Measurements from ENCODE around the gene ITCH.
"Not testable (repeated sequence)": the region's sequence is repeated elsewhere in the genome, so short reads cannot be mapped to it uniquely, and the experiment has no call there.

Gene ITCH

DNA sequence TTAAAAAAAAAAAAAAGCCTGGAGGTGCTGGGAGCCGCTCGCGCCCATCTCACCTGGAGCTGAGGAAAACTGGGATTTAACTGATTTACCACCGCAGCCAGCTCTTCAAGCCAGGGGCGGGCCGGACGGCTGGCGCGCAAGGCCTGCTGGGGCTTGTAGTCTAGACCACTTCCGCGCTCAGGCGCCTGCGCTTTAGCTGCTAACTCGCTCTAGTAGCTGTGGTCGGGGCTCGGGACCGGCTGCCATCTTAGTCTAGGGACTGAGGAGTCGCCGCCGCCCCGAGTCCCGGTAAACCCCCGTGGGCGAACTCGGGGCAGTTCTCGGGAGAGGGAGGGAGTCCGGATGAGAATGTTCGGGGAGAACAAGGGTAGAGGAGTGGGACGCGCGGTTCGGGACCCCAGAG lies at the start of gene ITCH:
ITCH (plus strand) TSS at position 212 of the 403 bp plus-strand sequence. CDS start 30,539 bp downstream, outside the sequence.
- DNase-seq (ENCODE audit: low spot score), result peak; percentile 97

DNA sequence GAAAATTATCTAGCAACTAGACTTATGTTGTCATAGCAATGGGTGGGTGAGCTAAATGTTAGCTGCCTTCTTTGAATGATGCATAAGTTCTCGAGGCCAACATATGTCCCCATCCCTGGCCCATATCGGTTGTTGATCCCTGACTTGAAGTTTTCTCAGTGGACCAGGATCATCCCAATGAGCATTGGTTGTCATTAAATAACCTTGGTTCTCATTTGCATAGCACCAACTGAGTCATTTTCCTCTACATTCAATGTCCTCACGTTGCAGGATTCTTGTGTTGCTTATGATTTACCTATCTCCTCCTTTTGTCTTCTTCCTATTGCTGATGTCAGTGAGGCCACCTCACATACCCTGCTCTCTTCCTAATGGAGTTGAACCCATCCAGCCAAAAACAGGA lies 47.8 kb upstream of the ITCH start:
- no peak for DNase-seq (ENCODE audit: low spot score)

DNA sequence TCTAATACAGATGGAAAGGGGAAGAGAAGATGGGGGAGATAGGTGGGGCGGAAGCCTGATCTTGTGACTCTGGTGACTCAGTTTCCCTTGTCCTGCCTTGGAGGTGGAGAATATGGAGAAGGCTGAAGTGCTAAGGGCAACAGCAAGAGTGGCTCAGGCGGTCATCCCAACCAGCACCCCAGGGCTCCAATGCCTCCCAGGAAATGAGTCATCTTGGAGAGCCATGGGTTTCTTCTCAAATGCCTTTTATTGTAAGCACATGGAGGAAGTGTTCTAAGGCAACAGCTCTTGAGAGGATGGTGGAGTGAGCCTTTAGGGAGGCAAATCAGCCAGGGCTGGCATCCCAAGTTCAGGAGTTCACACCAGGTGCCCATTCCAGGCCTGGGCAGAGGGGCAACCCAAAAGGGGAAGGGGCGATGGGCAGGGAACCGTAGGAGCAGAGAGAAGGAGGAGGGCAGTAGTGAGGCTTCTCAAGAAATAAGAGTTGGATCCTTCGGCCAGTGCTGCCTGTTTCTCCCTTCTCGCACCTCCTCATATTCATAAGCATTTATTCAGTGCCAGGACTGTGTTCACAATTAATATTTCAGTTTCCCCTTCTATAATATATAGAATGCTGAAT lies 46.8 kb upstream of the ITCH start:
- DNase-seq (ENCODE audit: low spot score), result no peak

DNA sequence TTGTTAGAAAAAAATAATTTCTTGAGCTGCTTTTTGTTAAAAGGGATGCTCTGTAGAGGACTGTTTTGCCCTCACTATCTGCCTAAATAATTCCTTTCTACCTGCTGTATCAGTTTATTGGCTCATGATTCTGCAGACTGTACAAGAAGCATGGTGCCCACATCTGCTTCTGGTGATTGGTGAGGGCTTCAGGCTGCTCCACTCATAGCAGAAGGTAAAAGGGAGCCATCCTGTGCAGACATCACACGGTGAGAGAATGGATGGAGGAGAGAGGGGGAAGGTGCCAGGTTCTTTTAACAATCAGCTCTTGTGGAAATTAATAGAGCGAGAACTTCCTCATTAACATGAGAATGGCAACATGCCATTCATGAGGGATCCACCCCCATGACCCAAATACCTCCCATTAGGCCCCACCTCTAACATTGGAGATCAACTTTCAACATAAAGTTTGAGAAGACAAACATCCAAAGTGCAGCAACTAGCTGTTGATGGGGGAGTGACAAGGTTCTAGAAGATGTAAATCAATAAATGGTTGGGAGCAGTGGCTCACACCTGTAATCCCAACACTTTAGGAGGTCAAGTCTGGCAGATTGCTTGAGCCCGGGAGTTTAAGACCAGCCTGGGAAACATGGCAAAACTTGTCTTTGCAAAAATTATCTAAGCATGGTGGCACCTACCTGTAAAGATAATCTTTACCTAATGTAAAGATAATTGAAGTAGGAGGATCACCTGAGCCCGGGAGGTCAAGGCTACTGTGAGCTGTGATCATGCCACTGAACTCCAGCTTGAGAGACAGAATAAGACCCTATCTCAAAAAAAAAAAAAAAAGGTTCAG lies 44.2 kb upstream of the ITCH start:
- DNase-seq (ENCODE audit: low spot score), result no peak

DNA sequence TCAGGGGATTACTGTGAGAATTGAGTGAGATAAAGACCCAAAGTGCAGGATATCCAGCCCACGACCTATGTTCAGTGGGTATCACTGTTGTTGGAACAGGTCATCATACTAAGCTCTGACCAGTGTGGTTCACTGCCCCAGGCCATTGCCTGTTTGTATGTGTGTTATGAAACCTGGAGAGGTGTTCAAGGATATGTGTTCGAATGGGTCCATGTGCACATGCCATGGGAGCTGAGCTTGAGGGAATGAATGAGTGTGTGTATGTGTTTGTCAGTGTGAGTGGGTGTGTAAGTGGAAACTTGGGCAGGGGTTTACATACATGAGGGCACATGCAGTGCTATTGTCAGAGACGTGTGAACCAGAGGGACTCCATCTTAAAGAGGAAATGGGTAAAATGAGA lies 42.2 kb upstream of the ITCH start:
- DNase-seq (ENCODE audit: low spot score), result no peak

DNA sequence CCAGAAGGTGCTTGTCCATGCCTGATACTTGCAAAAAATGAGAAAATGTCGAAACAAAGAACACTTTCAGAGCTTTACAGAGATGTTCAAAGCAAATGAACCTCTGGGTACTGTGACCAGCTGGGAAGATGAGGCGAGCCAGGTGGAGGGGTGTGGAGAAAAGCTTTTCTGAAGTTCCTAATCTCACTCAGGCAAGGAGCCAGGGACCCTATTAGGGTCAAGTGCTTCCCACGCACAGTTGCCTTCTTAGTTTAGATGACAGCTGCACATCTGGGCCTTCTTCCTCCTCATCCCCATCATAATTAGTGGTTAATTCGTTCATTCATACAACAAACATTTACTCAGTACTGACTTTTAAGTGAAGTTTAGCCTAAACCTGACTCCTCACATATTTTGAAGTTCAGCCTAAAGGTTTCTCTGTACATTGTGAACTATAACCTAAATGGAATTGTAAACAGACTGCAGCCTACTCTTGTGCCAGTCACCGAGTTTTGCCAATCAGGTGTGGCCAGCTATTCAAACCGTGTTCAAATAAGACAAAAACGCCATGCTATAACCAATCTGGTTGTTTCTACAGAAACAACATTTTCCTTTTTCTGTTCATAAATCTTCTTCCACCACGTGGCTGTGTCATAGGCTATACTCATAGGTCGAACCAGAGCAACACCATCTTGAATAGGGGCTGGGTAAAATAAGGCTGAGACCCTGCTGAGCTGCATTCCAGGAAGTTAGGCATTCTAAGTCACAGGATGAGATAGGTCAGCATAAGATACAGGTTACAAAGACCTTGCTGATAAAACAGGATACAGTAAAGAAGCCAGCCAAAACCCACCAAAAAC lies 40.6 kb upstream of the ITCH start:
- no peak for DNase-seq (ENCODE audit: low spot score)

DNA sequence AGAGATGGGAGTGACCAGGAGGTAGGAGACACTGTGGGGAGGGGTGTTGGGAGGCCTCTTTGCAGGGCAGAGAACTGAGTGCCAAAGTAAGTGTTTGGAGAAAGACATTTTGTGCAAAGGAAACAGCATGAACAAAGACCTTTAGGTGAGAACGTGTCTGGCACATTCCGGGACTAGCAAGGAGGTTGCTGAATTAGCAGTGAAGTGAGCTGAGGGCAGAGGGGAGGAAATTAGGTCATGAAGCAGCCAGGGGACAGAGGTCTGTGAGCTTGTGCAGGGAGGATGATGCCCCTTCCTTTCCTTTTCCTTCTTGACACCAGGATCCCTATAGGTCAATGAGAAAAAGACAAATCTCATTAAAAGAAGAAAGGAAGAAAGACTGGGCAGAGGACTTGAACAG lies 38.5 kb upstream of the ITCH start:
- DNase-seq (ENCODE audit: low spot score), result no peak

DNA sequence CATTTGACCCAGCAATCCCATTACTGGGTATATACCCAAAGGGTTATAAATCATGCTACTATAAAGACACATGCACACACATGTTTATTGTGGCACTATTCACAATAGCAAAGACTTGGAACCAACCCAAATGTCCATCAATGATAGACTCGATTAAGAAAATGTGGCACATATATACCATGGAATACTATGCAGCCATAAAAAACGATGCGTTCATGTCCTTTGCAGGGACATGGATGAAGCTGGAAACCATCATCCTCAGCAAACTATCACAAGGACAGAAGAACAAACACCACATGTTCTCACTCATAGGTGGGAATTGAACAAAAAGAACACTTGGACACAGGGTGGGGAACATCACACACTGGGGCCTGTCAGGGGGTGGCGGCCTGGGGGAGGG lies 34.9 kb upstream of the ITCH start:
- DNase-seq (ENCODE audit: low spot score), result not testable (repeated sequence)

DNA sequence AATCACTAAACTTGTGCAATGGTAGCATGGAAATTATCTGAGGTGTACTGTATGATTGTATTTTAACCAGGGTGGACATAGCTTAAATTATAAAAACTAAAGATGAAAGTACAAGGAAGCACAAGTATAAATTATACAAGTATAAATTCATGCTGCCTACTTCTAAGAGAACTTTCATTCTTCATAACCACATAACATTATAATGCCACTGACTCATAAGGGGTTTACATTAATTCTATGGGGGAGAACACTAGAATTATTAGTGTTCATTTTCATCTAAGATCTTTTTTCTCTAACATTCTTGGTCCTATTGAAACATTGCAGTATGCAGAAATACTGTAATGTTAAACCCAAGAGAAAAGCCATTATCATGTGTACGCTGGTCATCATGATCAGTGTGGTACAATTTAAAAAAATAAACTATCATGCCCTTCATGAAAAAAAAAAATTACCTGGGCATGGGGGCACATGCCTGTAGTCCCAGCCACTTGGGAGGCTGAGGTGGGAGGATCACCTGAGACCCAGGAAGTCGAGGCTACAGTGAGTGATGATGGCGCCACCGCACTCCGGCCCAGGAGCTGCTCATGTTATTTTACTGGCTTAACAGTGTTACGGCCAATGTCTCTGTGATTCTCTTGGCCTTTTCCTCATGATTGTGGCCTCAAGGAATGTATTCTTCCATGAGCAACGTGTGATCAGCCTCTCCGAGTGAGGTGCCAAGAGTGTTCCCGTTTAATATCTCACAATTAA lies 34.0 kb upstream of the ITCH start:
- DNase-seq (ENCODE audit: low spot score), result no peak

DNA sequence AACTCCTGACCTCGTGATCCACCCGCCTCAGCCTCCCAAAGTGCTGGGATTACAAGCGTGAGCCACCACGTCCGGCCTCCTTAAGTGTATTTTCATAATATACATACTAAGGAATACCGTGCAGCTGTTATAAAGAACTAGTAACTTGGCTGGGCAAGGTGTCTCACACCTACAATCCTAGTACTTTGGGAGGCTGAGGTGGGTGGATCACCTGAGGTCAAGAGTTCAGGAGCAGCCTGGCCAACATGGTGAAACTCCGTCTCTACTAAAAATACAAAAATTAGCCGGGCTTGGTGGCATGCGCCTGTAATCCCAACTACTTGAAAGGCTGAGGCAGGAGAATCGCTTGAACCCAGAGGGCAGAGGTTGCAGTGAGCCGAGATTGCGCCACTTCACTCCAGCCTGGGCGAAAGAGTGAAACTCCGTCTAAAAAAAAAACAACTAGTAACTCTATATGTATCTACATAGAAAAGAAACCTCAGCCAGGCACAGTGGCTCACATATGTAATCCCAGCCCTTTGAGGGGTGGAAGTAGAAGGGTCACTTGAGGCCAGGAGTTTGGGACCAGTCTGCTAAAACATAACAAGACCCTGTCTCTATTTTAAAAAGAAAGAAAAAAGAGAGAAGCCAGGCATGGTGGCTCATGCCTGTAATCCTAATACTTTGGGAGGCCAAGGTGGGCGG lies 32.1 kb upstream of the ITCH start:
- not testable (repeated sequence) for DNase-seq (ENCODE audit: low spot score)

DNA sequence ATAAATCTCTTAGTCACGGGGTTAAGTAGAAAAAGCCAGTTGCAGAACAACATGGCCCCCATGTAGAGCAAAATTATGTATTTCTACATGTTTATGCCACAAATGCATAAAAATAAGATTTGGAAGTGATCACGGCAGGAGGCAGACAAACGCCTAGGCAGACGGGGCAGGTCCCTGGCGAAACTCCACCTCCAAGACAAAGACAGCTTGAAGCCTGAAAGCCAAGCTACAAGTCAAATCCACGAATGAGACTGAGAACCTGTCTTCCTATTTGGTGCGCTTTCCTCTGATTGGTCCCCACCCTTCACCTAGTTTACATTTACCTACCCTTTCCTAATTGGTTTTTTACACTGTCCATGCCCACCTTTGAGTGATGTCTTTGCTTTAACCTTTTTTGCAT lies 31.2 kb upstream of the ITCH start:
- no peak for DNase-seq (ENCODE audit: low spot score)

DNA sequence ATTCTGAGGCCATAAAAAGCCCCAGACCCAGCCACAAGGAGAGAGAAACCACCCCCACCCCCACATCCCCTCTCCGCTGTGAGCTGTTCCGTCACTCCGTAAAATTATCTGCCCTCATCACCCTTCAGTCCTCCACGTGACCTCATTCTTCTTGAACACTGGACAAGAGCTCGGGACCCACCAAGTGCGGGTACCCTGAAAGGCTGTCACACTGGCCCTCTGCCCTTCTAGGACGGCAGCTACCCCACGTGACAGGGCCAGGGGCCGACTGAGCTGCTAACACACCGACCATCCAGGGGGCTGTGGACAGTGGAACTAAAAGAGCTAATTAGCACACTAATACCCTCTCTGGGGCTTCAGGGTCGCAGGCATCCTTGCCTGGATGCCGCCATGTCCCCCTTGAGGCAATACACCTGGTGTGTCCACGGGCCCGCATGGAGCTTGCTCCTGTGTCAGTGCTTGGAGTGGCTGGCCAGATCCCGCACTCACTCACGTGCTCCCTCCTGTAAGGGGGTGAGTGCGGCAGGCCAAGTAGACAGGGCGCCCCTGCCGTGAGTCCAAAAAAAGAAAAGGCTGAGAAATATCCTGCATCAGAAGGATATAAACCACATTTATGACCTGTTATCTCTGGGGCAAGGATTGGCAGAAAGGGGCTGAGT lies 30.7 kb upstream of the ITCH start:
- no peak for DNase-seq (ENCODE audit: low spot score)

DNA sequence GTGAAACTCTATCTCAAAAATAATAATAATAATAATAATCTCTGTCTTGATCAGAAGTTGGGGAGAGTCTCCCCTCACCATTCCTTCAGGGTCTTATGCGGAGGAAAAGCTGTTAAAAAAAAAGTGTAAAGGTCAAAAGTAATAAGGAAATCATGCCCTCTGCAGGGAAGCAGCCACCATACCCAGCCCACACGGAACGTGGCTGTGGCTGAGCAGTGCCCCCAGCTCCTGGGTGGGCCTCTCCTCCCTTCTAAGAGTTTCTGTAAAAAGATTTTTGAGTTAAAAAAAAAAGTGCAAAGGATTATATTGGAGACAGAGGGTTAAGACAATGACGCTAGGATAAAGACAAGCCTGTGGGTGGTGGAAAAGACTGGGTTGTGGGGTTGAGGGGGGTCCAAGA lies 29.3 kb upstream of the ITCH start:
- DNase-seq (ENCODE audit: low spot score), result no peak

DNA sequence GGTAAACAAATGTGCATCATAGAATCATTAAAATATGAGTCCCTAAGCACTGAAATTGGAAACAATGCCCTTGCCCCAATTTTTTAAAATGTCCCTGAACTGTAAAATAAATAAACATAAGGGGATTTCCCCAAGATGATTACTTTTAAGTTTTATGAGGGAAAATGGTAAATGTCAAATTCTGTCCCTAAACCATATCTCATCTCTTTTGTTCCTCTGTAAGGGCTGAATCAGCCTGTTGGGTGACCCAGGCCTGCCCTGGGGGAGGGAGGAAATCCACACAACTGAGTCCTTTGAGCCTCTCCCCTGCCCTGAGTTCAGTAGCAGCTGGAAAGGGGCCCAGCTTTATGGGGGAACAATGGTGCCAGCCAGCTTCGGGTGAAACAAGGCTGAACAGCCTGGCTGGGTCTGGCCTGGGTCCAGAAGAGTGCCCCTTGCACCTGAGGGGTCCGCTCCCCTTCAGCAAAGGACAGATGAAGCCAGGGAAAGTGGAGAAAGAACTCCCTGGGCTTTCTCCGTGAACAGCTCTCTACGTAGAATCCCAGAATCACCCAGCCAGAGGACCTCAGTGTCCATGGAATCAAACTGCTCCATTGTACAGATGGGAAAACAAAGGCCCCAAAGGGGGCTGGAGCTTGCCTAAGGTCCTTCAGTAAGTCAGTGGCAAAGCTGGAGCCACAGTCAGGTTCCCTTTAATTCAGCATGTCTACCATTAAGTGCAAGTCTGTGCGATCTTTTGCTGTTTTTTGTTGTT lies 28.2 kb upstream of the ITCH start:
- DNase-seq (ENCODE audit: low spot score), result no peak

DNA sequence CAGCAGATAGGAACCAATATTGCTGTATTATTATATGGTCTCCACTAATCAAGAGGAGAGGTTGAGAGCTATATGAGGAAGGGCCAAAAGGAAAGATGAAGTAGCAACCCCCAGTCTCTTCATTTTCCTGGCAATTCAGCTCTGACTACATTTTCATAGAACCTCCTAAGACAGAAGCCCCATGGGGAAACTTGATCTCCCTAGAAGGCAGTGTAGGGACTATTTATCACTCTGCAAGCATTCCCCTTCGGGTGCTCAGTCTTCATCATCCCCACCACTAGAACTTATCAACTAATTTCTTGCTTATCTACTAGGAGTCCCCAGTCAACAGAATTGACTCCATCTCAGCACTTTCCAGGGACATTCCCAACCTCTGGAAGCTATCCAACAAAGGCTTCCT lies 25.5 kb upstream of the ITCH start:
- DNase-seq (ENCODE audit: low spot score), result no peak

DNA sequence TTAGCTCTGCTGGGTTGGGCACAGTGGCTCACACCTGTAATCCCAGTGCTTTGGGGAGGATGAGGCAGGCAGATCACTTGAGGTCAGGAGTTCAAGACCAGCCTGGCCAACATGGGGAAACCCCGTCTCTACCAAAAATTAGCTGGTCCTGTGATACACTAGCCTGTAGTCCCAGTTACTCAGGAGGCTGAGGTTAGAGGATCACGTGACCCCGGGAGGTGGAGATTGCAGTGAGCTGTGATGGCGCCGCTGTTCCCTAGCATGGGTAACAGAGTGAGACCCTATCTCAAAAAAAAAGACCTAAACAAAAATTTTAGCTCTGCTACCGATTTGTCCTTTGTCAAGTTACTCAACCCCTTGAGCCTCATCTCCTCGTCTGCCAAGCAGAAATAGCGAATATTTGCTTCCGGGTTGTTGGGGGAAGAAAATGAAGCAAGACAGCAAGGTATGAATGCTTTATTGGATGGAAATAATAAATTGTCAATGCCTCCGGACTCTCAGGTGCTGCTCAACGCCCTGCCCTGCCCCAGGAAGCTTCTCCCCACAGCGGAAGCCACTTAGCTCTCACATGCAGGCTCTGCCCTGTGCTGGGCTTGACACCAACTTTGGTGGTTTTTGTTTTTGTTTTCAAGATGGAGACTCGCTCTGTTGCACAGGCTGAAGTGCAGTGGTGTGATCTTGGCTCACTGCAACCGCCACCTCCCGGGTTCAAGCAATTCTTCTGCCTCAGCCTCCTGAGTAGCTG lies 24.9 kb upstream of the ITCH start:
- DNase-seq (ENCODE audit: low spot score), result no peak

DNA sequence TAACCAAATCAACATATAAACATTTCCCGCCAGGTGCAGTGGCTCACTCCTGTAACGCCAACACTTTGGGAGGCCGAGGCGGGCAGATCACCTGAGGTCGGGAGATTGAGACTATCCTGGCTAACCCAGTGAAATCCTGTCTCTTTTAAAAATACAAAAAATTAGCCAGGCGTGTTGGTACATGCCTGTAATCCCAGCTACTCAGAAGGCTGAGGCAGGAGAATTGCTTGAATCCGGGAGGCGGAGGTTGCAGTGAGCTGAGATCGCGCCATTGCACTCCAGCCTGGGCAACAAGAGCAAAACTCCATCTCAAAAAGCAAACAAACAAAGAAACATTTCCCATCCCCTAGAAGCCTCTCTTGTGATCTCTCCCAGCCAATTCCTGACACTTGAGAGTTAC lies 22.3 kb upstream of the ITCH start:
- DNase-seq (ENCODE audit: low spot score), result not testable (repeated sequence)

DNA sequence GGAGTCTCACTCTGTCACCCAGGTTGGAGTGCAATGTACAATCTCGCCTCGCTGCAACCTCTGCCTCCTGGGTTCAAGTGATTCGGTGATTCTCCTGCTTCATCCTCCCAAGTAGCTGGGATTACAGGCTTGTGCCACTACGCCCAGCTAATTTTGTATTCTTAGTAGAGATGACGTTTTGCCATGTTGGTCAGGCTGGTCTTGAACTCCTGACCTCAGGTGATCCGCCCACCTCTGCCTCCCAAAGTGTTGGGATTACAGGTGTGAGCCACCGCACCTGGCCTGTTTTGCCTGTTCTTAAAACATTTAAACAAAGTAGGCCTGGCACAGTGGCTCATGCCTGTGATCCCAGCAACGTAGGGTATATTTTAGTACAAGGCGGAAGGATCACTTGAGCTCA lies 21.9 kb upstream of the ITCH start:
- DNase-seq (ENCODE audit: low spot score), result not testable (repeated sequence)

DNA sequence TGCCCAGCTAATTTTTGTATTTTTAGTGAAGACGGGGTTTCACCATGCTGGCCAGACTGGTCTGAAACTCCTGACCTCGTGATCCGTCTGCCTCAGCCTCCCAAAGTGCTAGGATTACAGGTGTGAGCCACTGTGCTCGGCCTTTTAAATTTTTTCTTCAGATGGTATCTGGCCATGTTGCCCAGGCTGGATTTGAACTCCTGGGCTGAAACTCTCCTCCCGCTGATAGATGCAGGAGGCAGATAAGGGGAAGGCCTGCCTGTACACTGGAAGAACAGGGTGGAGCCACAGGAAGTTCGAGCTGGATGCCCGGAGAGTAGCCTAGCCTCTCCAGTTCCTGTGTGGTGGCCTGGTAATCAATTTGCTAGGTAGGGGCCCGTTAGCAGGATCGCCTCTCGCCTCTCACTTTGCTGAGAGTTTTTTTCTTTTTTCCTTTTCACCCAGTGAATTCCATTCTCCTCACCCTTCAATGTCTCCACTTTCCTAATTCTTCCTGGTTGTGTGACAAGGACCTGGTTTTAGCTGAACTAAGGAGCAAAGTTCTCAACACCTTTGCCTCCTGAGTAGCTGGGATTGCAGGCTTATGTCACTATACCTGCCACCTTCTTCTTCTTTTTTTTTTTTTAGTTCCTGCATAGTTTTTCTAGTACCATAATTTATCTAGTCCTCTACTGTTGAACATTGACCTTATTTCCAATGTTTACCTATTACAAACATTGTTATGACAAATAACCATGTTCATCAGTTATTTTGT lies 19.4 kb upstream of the ITCH start:
- no peak for DNase-seq (ENCODE audit: low spot score)
